ENCODE data around the gene RYR2. TPM values are rescaled to one million over a fixed set of nuclear protein-coding genes. Genes with fewer than 3 reads are reported as not detected.

Gene RYR2
- total RNA-seq, 1 donor from 2014 or later, result 5.4 TPM

DNA sequence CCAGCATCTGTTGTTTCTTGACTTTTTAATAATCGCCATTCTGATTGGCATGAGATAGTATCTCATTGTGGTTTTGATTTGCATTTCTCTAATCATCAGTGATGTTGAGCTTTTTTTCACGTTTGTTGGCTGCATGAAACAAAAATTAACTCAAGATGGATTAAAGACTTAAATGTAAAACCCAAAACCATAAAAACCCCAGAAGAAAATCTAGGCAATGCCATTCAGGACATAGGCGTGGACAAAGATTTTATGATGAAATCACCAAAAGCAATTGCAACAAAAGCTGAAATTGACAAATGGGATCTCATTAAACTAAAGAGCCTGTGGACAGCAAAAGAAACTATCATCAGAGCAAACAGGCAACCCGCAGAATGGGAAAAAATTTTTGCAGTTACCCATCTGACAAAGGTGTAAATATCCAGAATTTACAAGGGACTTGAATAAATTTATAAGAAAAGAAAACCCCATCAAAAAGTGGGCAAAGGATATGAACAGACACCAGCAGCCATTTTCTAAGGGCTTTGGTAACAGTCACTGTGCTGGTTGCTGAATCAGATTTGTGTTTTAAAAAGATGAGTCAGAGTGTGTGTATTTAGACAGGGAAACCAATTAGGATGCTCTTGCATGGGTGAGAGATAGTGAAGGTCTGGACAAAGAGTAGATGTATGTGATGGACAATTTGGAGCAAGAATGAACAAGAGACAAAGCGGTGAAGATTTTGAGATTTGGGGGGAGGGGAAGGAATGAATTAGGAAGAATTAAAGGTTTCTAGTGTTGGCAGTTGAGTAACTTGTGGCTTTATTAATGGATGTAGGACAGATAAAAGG is 110.7 kb downstream of the RYR2 start:
- no peak for DNase-seq (ENCODE audit: low spot score)
- H3K4me1 Mint-ChIP-seq (ENCODE audit: unreplicated experiment), result no peaks in the 10 kb centered on the region
- no peaks in the 10 kb centered on the region for H3K36me3 Mint-ChIP-seq (ENCODE audit: low read depth, unreplicated experiment)
- H3K27me3 Mint-ChIP-seq (ENCODE audit: unreplicated experiment), result peaks cover 2% of the 10 kb centered on the region
- TF ChIP-seq, protein P1, sequence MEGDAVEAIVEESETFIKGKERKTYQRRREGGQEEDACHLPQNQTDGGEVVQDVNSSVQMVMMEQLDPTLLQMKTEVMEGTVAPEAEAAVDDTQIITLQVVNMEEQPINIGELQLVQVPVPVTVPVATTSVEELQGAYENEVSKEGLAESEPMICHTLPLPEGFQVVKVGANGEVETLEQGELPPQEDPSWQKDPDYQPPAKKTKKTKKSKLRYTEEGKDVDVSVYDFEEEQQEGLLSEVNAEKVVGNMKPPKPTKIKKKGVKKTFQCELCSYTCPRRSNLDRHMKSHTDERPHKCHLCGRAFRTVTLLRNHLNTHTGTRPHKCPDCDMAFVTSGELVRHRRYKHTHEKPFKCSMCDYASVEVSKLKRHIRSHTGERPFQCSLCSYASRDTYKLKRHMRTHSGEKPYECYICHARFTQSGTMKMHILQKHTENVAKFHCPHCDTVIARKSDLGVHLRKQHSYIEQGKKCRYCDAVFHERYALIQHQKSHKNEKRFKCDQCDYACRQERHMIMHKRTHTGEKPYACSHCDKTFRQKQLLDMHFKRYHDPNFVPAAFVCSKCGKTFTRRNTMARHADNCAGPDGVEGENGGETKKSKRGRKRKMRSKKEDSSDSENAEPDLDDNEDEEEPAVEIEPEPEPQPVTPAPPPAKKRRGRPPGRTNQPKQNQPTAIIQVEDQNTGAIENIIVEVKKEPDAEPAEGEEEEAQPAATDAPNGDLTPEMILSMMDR (IDR thresholded peaks at IDR 0.05; ENCODE audit: unreplicated experiment), result no peak
- no peak overlapping the region for H3K4me3 Mint-ChIP-seq (ENCODE audit: unreplicated experiment)
- H3K27ac Mint-ChIP-seq (ENCODE audit: unreplicated experiment), result no peak overlapping the region
- no peaks in the 10 kb centered on the region for H3K9me3 Mint-ChIP-seq (ENCODE audit: unreplicated experiment)

DNA sequence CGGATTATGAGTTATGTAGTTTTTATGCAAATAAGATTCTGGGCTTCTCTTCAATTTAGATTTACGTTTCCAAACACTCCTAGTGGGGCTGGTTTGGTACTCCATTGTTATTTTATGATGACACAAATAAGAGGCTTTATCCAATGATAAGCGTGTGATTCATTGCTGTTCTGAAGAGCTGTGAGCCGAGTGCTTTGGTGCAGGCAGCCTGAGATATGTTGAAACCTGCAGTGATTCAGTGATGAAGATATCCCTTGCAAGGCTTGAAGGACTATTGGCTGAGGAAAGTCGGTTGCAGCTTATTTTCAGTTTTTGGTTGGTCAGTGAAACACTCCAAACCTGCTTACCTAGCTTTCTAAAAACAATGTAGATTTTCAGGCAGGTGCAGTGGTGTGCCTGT is 112.2 kb downstream of the RYR2 start:
- no peak overlapping the region for H3K27ac Mint-ChIP-seq (ENCODE audit: unreplicated experiment)
- no peak for DNase-seq (ENCODE audit: low spot score)
- no peaks in the 10 kb centered on the region for H3K4me1 Mint-ChIP-seq (ENCODE audit: unreplicated experiment)
- H3K36me3 Mint-ChIP-seq (ENCODE audit: low read depth, unreplicated experiment), result no peaks in the 10 kb centered on the region
- TF ChIP-seq, protein P1 (IDR thresholded peaks at IDR 0.05; ENCODE audit: unreplicated experiment), result no peak
- no peak overlapping the region for H3K4me3 Mint-ChIP-seq (ENCODE audit: unreplicated experiment)
- peaks cover 2% of the 10 kb centered on the region for H3K27me3 Mint-ChIP-seq (ENCODE audit: unreplicated experiment)
- no peaks in the 10 kb centered on the region for H3K9me3 Mint-ChIP-seq (ENCODE audit: unreplicated experiment)

DNA sequence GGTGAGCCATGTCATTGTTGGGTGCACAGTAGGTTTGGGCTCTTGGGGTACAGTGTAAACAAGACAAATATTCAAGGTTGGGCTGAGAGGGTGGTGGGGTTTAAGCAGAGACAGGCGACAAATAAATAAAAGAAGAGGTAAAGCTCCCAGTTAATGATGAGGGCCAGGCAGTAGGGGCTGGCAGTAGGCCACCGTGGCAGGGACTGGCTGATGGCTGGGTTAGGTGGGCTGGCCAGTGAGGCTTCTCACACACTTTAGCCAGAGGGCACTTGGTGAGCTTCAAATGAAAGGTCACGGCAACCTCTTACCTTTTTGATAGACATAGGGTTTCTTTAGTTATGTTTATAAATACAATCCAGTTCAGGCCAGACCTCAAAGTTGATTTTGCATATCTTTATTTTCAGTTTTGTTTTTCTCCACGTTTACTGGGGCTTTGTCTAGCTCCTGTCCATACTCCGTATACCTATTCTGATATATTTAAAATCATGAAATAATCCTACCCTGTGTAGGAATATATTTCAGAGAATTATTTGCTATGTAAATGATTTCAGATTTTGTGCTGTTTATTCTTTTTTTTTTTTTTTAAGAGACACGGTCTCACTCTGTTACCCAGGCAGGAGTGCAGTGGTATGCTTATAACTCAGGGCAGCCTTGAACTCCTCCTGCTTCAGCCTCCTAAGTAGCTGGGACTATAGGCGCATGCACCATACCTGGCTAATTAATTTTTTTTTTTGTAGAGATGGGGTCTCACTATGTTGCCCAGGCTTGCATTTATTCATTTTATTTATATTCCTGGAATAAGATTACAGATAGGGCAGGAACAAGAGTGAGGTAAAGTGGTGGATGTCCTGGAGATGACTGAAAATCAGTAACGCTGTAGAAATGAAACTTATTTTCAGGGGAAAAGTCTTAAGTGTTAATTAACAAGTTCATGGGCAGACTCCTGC is 122.7 kb downstream of the RYR2 start:
- no peak overlapping the region for H3K4me3 Mint-ChIP-seq (ENCODE audit: unreplicated experiment)
- H3K4me1 Mint-ChIP-seq (ENCODE audit: unreplicated experiment), result peaks cover 15% of the 10 kb centered on the region
- TF ChIP-seq, protein P1 (IDR thresholded peaks at IDR 0.05; ENCODE audit: unreplicated experiment), result no peak
- no peaks in the 10 kb centered on the region for H3K9me3 Mint-ChIP-seq (ENCODE audit: unreplicated experiment)
- no peak overlapping the region for H3K27ac Mint-ChIP-seq (ENCODE audit: unreplicated experiment)
- H3K27me3 Mint-ChIP-seq (ENCODE audit: unreplicated experiment), result no peaks in the 10 kb centered on the region
- no peak for DNase-seq (ENCODE audit: low spot score)
- no peaks in the 10 kb centered on the region for H3K36me3 Mint-ChIP-seq (ENCODE audit: low read depth, unreplicated experiment)

DNA sequence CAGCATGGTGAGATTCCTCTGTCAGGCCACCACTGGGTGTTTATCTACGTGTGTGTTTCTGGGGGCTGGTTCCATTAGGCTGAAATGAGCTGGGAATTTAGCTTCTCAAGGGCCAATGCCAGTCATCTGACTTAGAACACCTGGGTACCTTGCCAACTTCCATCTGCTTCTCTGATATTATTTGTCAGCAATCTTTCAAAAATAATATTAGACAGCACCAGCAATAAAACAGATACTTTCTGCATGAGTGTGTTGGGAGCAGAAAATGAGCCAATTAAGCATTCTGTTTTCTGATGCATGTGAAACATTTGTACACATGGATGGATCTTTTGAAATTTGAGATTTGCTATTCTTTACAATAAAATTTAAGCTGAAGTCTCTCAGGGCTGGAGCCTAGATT is 124.1 kb downstream of the RYR2 start:
- Mint-ChIP-seq H3K9me3 (ENCODE audit: unreplicated experiment) (no peaks in the 10 kb centered on the region), H3K4me3 (ENCODE audit: unreplicated experiment) (no peak overlapping the region), H3K36me3 (ENCODE audit: low read depth, unreplicated experiment) (no peaks in the 10 kb centered on the region), H3K27me3 (ENCODE audit: unreplicated experiment) (no peaks in the 10 kb centered on the region), H3K27ac (ENCODE audit: unreplicated experiment) (no peak overlapping the region), H3K4me1 (ENCODE audit: unreplicated experiment) (peaks cover 6% of the 10 kb centered on the region)
- TF ChIP-seq, protein P1 (IDR thresholded peaks at IDR 0.05; ENCODE audit: unreplicated experiment), result no peak
- no peak for DNase-seq (ENCODE audit: low spot score)

Measured in endothelial cell (in vitro differentiated cells).